Measurements from ENCODE around the gene LEMD3. TPM values are rescaled to one million over a fixed set of nuclear protein-coding genes. Genes with fewer than 3 reads are reported as not detected.

LEMD3 gene
- polyA plus RNA-seq, 1 of the 3 experiments (the other 2 are of a cell fraction): 4.4 TPM

- TF ChIP-seq, protein P1, sequence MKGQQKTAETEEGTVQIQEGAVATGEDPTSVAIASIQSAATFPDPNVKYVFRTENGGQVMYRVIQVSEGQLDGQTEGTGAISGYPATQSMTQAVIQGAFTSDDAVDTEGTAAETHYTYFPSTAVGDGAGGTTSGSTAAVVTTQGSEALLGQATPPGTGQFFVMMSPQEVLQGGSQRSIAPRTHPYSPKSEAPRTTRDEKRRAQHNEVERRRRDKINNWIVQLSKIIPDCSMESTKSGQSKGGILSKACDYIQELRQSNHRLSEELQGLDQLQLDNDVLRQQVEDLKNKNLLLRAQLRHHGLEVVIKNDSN (IDR thresholded peaks at IDR 0.05; ENCODE audit: borderline replicate concordance, low read depth): no peak
- TF ChIP-seq FOSL2 (IDR thresholded peaks at IDR 0.05; ENCODE audit: borderline replicate concordance, low read depth): no peak
- TF ChIP-seq RCOR1 (IDR thresholded peaks at IDR 0.05; ENCODE audit: low read length): peak; percentile 55; the same call in 1 of the 2 replicates
- no peak for TF ChIP-seq IRF3 (IDR thresholded peaks at IDR 0.05; ENCODE audit: low read depth, low read length)
Observed at GRCh38 chr12:65217086-65217485, 47.7 kb downstream of the LEMD3 start (continued).

GRCh38 chr12:65220761-65221160, 51.4 kb downstream of the LEMD3 start:
- Histone ChIP-seq H3K4me3 (ENCODE audit: low read depth in 2 of 2, low read length in 1 of 2) (no peak overlapping the region), H3K79me2 (ENCODE audit: insufficient read depth) (0 out of 2 replicates have a peak, but pooled peaks cover 4% of the 10 kb centered on the region), H4K20me1 (ENCODE audit: insufficient read depth) (no peaks in the 10 kb centered on the region), H3K27ac (ENCODE audit: low read depth in 2 of 2, low read length in 1 of 2) (no peak overlapping the region), H3K9me3 (peaks cover 29% of the 10 kb centered on the region), H3K27me3 (ENCODE audit: insufficient read depth) (no peaks in the 10 kb centered on the region), H3K36me3 (replicated peaks in 1 of 2; ENCODE audit: control insufficient read depth in 1 of 2, insufficient read depth in 2 of 2, low read length in 1 of 2) (peaks cover 0 to 56% of the 10 kb centered on the region in 2 experiments), H2AFZ (ENCODE audit: low read depth) (no peak overlapping the region), H3K4me2 (no peak overlapping the region), H3K4me1 (ENCODE audit: control insufficient read depth in 1 of 2, insufficient read depth in 2 of 2, low read depth in 1 of 2, low read length in 1 of 2) (peaks cover 0 to 6% of the 10 kb centered on the region in 2 experiments; a peak in 1 of 4 replicates), H3F3A (replicated peaks; ENCODE audit: insufficient read depth) (no peaks in the 10 kb centered on the region), H3K9ac (no peak overlapping the region), H3K9me2 (no peaks in the 10 kb centered on the region)
- ChIA-PET CTCF (no interaction called here), POLR2A (no interaction called here)
- DNase-seq: no peak
- no peak for TF ChIP-seq ELF1 (IDR thresholded peaks at IDR 0.05)
- WGBS (ENCODE audit: low lambda C conversion rate): 90% methylated on average over 2 of the region's 2 CpGs

DNA sequence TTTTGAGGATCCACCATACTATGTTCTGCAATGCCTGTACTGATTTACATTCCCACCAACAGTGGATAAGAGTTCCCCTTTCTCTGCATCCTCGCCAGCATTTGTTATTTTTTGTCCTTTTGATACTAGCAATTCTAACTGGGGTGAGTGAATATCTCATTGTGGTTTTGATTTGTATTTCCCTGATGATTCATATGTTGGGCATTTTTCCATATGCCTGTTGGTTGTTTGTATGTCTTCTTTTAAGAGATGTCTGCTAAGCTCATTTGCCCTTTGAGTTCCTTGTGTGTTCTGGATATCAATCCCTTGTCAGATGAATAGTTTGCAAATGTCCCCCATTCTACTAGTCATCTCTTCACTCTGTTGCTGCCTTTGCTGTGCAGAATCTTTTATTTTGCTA, 60.1 kb downstream of the LEMD3 start:
- POLR2A ChIA-PET: no interaction called here
- DNase-seq: no peak
- 95% methylated on average over 1 of the region's 1 CpG for WGBS (ENCODE audit: low lambda C conversion rate)

More for the DNA sequence above, 60.1 kb downstream of the LEMD3 start:
- Histone ChIP-seq H3K4me1 (ENCODE audit: control insufficient read depth in 1 of 2, insufficient read depth in 2 of 2, low read depth in 1 of 2, low read length in 1 of 2) (no peaks in the 10 kb centered on the region; a peak in 2 of 4 replicates), H3K4me2 (no peak overlapping the region), H4K20me1 (ENCODE audit: insufficient read depth) (no peaks in the 10 kb centered on the region), H3K9ac (no peak overlapping the region), H2AFZ (ENCODE audit: low read depth) (no peak overlapping the region), H3K27me3 (ENCODE audit: insufficient read depth) (no peaks in the 10 kb centered on the region), H3K27ac (ENCODE audit: low read depth in 2 of 2, low read length in 1 of 2) (no peak overlapping the region), H3K79me2 (ENCODE audit: insufficient read depth) (peaks cover 3% of the 10 kb centered on the region; the same call in 1 of the 2 replicates), H3K36me3 (replicated peaks in 1 of 2; ENCODE audit: control insufficient read depth in 1 of 2, insufficient read depth in 2 of 2, low read length in 1 of 2) (peaks cover 0 to 16% of the 10 kb centered on the region in 2 experiments), H3K9me2 (no peaks in the 10 kb centered on the region), H3K4me3 (ENCODE audit: low read depth in 2 of 2, low read length in 1 of 2) (no peak overlapping the region), H3K9me3 (peaks cover 14% of the 10 kb centered on the region), H3F3A (replicated peaks; ENCODE audit: insufficient read depth) (peaks cover 6% of the 10 kb centered on the region)
- CTCF ChIA-PET: no interaction called here
- peak; percentile 29; the same call in 1 of the 2 replicates for TF ChIP-seq JUND (IDR thresholded peaks at IDR 0.05)
- no peak for TF ChIP-seq IRF3 (IDR thresholded peaks at IDR 0.05; ENCODE audit: low read depth, low read length)
- TF ChIP-seq FOSL2 (IDR thresholded peaks at IDR 0.05; ENCODE audit: borderline replicate concordance, low read depth): peak; percentile 11; the same call in 1 of the 2 replicates
- TF ChIP-seq YY1 (IDR thresholded peaks at IDR 0.05; ENCODE audit: low read depth): no peak
- peak; percentile 20; the same call in 1 of the 2 replicates for TF ChIP-seq TCF12 (IDR thresholded peaks at IDR 0.05)

Data from SK-N-SH (cell line).